IPS-15b (cell line): ENCODE measurements around the gene RGS12.

Source experiments
- H3K27me3 ChIP-seq: one replicate; pipeline ENCODE4 v1.6.1; 2013; ENCODE audit warnings: low read length; ENCODE audit not compliant: control insufficient read depth, insufficient read depth
- H3K36me3 ChIP-seq: one replicate; pipeline ENCODE4 v1.6.1; 2013; ENCODE audit warnings: low read length; ENCODE audit not compliant: control insufficient read depth, insufficient read depth
- H3K4me1 ChIP-seq: one replicate; pipeline ENCODE4 v1.6.1; 2013; ENCODE audit warnings: mild to moderate bottlenecking, low read length; ENCODE audit not compliant: control insufficient read depth, insufficient read depth
- H3K4me3 ChIP-seq: one replicate; pipeline ENCODE4 v1.5.1; 2013; ENCODE audit warnings: low read depth, low read length
- H3K9ac ChIP-seq: one replicate; pipeline ENCODE4 v1.6.1; 2013; ENCODE audit warnings: low read depth, mild to moderate bottlenecking, low read length
- H3K9me3 ChIP-seq: one replicate; pipeline ENCODE4 v1.6.1; 2013; ENCODE audit warnings: mild to moderate bottlenecking, low read length; ENCODE audit not compliant: control insufficient read depth, insufficient read depth

RGS12 gene

DNA sequence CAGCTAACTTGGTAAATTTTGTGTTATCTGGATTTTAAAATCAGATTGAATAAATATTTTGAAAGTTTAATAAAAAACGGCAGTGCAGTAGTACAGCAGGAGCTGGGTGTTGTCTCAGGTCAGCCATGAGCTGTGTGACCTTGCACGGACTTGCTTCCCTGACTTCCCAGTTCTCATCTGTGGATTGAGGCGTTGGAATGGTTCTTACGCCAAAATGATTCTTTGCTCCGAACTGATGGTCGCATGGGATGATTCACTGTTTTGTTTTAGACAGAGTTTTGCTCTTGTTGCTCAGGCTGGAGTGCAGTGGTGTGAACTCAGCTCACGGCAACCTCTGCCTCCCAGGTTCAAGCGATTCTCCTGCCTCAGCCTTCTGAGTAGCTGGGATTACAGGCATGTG lies 45.0 kb downstream of the RGS12 start:
- no peak overlapping the region for H3K9ac ChIP-seq
- H3K36me3 ChIP-seq: no peaks in the 10 kb centered on the region
- H3K4me1 ChIP-seq: peaks cover 6% of the 10 kb centered on the region
- no peaks in the 10 kb centered on the region for H3K9me3 ChIP-seq
- no peak overlapping the region for H3K4me3 ChIP-seq
- H3K27me3 ChIP-seq: no peaks in the 10 kb centered on the region

GRCh38 chr4:3338321-3338838 lies 45.6 kb downstream of the RGS12 start:
- Histone ChIP-seq H3K27me3 (no peaks in the 10 kb centered on the region), H3K9me3 (no peaks in the 10 kb centered on the region), H3K9ac (no peak overlapping the region), H3K4me3 (no peak overlapping the region), H3K4me1 (peaks cover 6% of the 10 kb centered on the region), H3K36me3 (no peaks in the 10 kb centered on the region)

- Histone ChIP-seq H3K4me1 (peaks cover 6% of the 10 kb centered on the region), H3K4me3 (no peak overlapping the region), H3K9ac (no peak overlapping the region), H3K9me3 (no peaks in the 10 kb centered on the region), H3K27me3 (no peaks in the 10 kb centered on the region), H3K36me3 (no peaks in the 10 kb centered on the region)
Measured at GRCh38 chr4:3338976-3339531, 46.2 kb downstream of the RGS12 start.

DNA sequence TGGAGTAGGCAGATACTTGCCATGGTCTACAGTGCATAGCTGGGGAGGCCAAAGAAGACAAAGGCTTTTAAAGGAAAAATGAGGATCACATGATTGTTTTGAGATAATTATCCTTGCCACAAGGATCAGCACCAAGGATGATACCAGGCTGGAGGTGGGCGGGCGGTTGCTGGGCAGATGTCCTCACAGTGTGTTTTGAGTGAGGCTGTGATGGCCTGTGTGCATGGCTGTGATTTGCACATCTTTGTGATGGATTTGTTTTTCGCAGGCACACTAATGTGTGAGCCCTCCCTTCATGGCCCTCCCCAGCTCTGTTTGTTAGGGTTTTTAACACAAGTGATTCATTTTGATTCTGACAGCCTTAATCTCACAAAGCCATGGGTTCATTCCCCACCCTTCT lies 46.8 kb downstream of the RGS12 start:
- no peaks in the 10 kb centered on the region for H3K36me3 ChIP-seq
- no peak overlapping the region for H3K9ac ChIP-seq
- no peaks in the 10 kb centered on the region for H3K9me3 ChIP-seq
- no peaks in the 10 kb centered on the region for H3K27me3 ChIP-seq
- peaks cover 6% of the 10 kb centered on the region for H3K4me1 ChIP-seq
- H3K4me3 ChIP-seq: no peak overlapping the region

- no peak overlapping the region for H3K4me3 ChIP-seq
- no peaks in the 10 kb centered on the region for H3K27me3 ChIP-seq
- peaks cover 6% of the 10 kb centered on the region for H3K4me1 ChIP-seq
- H3K9ac ChIP-seq: no peak overlapping the region
- H3K36me3 ChIP-seq: no peaks in the 10 kb centered on the region
- H3K9me3 ChIP-seq: no peaks in the 10 kb centered on the region
Measured at GRCh38 chr4:3340038-3340699, 47.3 kb downstream of the RGS12 start.

DNA sequence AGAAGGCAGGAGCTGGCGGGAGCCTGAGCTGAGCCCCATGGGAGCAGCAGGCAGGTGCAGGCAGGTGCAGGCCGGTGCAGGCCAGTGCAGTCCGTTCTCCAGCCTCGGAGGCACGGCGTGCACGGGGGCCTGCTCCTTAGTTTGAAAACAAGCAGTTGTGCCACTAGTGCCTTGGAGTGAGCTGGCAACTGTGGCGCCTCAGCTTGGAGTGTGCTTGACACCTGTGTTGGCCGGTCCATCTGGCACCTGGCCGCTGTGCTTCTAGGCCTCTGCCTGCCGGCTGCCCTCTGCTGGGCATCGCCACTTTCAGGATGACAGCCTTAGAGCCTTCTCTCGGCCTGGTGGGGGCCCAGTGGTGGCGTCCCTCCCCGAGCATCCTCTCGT lies 47.9 kb downstream of the RGS12 start:
- Histone ChIP-seq H3K4me3 (no peak overlapping the region), H3K9ac (no peak overlapping the region), H3K4me1 (peaks cover 6% of the 10 kb centered on the region), H3K36me3 (no peaks in the 10 kb centered on the region), H3K9me3 (no peaks in the 10 kb centered on the region), H3K27me3 (no peaks in the 10 kb centered on the region)

GRCh38 chr4:3341760-3342159 lies 48.9 kb downstream of the RGS12 start:
- Histone ChIP-seq H3K9me3 (no peaks in the 10 kb centered on the region), H3K4me1 (peaks cover 6% of the 10 kb centered on the region), H3K27me3 (no peaks in the 10 kb centered on the region), H3K36me3 (no peaks in the 10 kb centered on the region), H3K4me3 (no peak overlapping the region), H3K9ac (no peak overlapping the region)

GRCh38 chr4:3342182-3342854 lies 49.5 kb downstream of the RGS12 start:
- H3K4me1 ChIP-seq: peaks cover 6% of the 10 kb centered on the region
- no peaks in the 10 kb centered on the region for H3K9me3 ChIP-seq
- H3K27me3 ChIP-seq: no peaks in the 10 kb centered on the region
- H3K4me3 ChIP-seq: no peak overlapping the region
- H3K36me3 ChIP-seq: no peaks in the 10 kb centered on the region
- H3K9ac ChIP-seq: no peak overlapping the region
